GM12873 (cell line): Measurements from ENCODE around the gene RHCG.

ENCODE experiments used
- CTCF ChIP-seq: IDR thresholded peaks from 2 replicates; pipeline ENCODE4 v1.5.1; 2012; ENCODE audit warnings: low read depth, mild to moderate bottlenecking, moderate library complexity, low read length, control low read depth; ENCODE audit not compliant: insufficient read depth; ENCODE audit errors: missing control alignments

RHCG gene

GRCh38 chr15:89494941-89495637, 1.3 kb downstream of the RHCG start:
- peak; percentile 69 for TF ChIP-seq CTCF

DNA sequence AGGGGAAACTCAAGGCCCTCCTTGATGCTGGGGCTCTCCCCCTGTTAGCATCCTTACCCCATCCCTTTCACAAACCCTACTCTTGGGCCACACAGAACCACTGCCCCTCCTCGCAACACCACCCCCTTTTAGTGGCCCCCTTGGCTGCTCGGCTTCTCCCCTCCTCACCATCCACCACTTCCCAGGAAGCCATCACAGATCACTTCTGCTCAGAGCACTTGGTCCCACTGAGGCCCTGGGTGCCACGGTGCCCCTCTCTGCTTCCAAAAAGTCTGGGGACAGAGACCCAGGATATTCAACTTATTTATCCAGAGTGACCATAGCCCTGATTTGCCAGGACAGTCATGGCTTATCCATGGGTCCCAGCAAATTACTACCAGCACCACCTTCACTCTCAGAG, 2.4 kb downstream of the RHCG start:
- no peak for TF ChIP-seq CTCF

DNA sequence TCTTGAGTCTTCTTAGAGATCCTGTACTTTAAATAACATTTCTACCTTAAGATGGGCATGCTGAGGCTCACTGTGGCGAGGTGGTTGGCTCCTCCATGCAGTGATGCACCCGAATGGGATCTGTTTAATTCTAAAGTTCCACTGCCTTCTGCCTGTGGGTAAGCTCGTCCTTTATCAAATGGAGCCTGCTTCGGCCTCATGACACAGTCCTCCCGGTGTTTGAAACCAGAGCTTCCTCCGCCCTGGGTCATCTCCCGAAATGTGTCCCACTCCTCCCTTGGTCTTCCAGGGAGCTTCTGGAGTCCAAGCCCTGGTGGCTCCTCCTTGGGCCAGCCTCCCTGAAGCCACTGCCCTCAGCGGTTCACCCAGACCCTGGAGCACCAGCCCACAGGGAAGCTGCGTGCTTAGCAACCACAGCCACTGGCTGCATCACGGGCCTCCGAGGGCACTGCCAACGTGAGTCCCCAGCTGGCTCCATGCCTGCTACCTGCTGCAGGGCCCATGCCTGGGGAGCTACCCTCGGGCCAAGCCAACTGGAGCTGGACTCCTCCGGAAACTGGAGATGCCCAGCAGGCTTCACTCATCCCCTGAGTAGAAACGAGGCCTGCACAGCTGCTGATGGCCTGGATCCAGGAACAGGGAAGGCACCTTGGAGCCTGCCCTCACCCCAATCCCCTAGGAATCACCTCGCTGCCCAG, 3.3 kb downstream of the RHCG start:
- TF ChIP-seq CTCF: no peak

GRCh38 chr15:89492111-89492641, 4.2 kb downstream of the RHCG start:
- TF ChIP-seq CTCF: peak; percentile 55

DNA sequence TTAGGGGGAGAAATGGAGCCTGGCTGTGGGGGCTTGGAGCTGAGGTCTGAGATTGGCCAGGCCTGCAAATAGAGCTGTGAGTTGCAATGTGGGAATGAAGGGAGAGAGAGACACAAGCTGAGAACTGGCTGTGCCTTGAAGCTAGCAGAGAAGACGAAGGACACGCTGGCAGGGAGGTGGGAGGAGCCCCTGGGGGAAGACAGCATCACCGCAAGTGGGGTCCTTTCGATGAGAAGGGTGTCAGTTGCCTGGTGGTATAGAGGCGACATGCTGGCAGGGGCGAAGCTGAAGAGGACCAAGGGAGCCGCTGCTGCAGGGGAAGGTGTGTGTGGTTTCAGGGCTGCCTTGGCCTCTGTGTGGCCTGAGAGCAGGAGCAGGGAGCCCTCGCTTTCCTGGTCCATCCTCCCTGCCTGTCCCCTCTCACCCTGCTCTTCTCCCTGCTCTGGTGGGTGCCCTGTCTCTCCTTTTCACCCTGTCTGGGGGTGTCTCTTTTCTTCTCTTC, 5.5 kb downstream of the RHCG start:
- no peak for TF ChIP-seq CTCF

DNA sequence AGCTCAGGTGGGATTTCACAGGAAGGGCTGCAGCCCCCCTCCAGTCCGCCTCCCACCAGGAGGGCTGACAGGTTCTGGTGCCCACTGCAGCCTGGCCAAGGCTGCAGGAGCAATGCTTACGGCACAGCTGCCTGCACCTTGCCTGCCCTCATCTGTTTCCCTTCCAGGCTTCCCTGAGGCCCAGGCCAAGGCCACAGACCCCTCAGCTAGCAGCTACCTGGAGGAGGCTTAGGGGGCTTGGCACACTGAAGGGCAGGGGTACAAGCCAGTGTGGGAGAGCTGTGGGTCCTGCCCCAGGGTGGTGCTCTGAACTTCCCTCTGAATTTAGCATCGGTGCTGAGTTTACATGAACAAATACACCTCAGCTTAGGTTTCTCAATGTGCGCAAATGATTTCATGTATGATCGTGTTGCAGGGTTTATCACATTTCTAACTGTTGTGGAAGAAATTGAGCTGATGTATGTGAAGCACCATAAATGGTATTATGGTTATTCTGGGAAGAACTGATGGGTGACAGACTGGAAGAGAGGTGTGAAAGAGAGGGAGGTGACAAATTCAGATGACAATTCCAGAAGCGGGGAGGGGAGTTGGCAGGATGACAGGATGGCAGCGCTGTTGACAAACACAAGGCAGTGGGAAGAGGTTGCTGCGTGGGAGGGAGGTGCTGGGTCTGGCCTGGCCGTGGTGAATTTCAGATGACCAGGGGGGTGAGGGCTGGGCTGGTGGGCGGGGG, 6.1 kb downstream of the RHCG start:
- no peak for TF ChIP-seq CTCF

DNA sequence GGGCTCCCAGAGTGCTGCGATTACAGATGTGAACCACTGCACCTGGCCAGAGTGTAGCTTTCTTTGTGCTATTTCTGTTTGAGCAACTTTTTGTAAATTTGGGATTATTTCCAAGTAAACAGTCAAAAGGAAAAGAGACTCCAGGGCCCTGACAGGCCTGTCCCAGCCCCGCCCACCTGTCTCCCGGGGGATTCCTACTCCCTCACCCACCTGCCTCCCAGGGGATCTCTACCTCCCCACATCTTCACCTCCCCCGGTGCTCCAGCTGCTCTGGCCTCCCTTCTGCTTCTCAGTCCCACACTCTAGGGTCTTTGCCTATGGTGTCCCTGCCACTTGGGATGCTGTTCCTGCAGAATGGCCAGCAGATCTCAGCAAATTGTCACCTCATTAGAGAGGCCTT, 7.0 kb downstream of the RHCG start:
- no peak for TF ChIP-seq CTCF
